Stimulated activated CD4-positive, alpha-beta T cell treated with anti-CD3 and anti-CD28 coated beads, Interleukin-4, amount 100 ng/mL, for 48 hours (primary cell): ENCODE measurements around the gene SLC66A2.

Experiments
- DNase-seq, 2 donors: peaks; one replicate each; pipeline ENCODE4 v3.0.0-alpha.2; 2020; ENCODE audit warnings: low read depth in 2 of 2

Gene SLC66A2

DNA sequence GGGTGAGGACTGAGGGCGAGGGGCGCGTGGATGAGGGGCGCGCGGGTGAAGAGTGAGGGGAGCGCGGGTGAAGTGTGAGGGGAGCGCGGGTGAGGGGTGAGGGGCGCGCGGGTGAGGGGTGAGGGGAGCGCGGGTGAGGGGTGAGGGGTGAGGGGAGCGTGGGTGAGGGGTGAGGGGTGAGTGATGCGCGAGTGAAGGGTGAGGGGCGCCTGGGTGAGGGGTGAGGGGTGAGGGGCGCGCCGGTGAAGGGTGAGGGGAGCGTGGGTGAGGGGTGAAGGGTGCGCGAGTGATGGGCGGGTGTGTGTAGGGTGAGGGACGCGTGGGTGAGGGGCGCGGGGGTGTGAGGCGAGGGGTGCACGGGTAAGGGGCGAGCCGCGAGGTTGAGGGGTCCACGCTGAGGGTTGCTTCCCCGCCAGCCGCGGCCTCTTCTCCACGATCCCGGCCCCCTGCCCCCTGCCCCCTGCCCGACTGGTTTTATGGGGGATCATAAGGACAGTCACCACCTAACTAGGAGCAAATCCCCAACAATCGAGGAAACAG is 1.1 kb upstream of the SLC66A2 start:
- DNase-seq, result no peak

DNA sequence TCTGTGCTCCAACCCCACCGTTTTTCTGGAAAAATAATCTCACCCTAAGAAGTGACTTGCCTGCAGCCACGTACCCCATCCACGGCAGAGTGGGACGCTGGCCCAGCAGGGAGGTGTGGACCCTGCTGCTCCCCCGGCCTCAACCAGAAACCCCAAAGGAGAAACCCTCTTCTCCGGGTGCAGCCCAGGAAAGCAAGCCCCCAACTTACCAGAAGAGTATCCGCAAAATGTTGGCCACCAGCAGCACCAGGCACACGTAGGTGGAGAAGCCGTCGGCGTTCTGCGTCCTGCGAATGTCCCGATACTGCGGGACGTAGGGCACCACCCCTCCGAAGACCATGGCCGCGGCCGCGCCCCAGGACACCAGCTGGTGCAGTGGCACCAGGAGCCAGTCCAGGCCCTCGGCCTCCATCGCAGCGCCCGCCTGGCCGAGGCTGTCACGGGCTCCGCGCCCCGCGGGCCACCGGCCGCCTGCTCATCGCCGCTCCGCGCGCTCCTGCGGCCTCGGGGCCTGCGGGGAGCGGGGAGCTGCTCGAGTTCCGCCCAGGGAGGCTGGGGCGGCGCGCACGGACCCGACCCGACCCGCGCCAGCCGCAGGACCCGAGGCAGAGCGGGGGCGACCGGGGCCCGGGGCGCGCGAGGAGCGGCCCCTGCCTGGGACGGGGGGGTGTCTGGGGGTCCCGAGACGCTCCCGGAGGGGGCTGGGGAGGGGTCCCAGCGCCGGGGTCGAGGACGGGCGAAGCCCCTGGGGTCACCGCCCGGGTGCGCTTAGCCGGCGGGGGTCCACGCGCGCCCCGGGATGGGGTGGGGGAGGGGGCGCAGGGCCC is 725 bp downstream of the SLC66A2 start:
- no peak for DNase-seq

DNA sequence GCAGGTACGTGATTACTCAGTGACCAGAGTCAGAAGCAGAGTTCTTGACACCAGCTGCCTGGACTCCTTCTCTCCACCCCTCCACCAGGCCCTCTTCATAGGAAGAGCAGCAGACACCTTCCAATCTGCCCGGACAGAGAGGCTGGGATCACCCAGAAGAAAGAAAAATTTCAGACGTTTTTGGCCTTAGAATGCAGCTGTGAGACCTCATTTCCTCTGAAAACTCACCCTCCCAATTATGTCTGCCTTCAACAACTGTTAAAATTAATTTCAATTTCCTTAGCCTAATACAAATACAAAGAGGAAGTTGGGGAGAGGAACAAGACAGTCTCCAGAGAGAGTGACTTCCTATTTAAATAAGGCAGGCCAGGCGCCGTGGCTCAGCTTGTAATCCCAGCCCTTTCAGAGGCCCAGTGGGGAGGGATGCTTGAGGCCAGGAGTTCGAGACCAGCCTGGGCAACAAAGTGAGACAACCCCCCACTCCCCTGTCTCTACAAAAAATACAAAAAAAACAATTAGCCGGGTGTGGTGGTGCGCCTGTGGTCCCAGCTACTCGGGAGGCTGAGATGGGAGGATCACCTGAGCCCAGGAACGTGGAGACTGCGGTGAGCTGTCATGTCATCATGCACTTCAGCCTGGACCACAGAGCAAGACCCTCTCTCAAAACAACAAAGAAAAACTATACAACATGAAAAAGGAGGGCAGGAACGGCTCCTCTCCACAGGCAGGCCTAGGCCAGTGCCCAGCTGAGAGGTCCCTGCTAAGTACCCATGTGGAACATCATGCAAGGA is 1.6 kb downstream of the SLC66A2 start:
- DNase-seq, result no peak

DNA sequence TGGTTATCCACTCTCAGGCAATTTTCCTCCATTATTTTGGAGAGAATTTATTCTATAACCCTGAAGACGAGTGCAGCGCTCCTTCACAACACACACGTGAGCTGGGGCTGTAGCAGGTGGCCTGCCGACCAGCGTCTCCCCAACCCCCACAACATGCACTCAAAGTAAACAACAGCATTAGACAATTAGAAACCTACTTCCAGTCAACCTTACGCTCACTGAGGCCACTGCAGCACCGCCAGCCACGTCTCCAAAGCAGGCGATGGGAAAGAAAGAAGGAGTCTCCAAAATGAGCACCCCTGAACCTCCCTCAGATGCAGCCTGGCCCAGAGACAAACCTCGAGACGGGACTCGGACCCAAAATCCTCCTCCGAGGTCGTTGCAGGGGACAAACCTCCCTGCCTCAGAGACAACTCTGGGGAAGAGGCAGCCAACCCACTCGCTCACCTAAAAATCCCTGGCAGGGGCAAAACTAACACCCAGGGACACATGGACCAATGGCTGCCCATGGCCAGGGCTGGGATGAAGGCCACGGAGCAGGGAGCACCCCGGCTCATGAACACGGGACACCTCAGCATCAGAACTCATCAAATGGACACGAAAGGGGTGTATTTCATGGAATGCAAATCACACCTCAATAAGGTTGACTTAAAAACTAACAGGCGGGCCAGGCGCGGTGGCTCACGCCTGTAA is 2.6 kb downstream of the SLC66A2 start:
- DNase-seq, result no peak

DNA sequence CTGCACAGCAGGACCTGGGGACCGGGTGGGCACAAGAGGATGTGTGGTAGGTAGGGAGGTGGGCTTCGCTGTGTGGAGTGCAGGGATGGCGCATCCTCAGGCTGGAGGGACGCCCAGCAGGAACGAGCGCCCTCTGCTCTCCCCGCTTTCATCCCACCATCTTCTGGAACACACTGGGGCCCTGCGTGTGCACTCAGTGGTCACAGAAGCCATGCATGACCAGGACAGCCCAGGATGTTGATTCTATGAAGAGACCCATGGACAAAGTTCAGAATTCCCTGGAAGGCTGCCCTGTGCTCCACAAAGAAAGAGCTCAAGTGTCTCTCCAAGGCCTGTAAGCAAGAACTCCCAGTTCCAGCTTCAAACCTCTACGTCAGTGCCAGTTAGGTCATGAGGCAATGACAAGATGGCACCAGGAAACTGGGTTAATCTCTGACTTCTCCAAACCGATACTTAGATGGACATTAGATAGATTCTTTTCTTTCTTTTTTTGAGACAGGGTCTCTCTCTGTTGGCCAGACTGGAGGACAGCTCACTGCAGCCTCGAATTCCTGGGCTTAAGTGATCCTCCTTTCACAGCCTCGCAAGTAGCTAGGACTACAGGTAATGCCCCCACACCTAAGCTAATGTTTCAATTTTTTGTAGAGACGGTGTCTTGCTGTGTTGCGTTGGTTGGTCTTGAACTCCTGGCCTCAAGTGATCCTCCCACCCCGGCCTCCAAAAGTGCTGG is 3.4 kb downstream of the SLC66A2 start:
- no peak for DNase-seq

DNA sequence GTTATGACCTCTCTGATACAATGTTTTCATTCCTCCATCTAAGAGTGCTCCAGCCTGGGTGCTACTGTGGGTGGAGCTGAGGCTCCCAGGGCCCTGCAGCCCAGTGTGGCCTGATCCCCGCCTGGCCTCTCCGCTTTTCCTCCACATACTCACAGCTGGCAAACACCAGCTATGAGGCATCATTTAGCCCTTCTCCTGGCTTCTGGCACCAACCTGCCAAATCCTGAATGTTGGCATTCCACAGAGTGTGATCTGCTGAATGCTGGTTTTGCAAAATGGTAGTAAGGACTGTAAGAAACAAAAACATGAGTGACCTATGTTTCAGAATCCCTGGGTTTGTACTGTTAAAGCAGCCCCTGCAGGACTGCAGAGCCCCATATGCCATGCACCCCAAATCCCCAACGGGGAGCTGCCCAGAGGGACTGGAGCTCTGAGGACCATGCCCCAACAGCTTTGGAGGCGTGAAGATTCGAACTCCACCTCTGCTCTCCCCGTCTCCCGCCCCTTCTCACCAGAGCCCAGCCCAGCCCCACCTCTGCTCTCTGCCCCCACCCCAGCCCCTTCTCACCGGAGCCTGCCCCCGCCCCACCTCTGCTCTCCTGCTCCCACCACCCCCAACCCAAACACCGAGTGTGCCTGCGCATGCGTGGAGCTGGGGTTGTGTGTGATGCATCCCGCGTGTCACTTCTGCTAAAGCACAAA is 4.2 kb downstream of the SLC66A2 start:
- no peak for DNase-seq

DNA sequence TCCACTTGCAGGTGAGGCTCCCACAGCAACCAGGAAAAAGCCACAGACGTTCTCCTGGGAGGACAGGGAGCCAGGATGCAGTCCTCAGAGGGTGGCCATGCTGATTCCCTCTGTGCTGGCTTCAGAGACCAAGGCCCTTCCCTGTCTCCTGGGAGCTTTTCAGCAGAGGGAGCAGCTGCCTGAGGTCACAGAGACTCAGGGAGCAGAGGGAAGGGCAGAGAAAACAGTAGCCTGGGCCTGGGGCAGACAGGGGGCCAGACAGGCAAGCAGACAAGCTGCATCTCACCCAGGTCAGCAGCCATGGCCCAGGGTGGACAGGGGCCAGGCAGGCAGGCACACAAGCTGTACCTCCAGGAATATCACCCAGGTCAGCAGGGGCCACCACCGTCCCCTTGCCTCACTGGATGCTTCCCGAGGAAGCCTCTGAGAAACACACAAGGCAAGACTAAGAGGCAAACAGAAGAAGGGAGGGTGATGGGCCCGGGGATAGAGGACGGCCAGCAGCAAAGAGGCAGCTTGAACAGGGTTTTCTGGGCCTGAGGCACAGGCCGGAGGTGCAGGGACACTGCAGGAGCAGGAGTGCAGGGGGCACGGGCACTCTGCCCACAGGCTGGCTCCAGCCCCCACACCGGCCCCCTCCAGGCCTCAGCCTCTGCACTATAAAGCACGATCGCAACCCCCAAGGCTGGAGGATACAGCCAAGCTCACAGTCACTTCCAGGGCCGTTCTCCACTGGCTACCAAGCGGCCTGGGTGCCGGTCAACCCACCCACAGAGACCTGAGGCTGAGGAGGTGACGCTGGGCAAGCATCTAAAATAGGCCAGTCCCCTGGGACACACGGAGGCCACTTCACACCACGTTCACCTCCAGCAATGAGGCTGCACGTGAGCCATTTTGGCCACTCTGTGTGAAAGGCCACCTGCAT is 6.1 kb downstream of the SLC66A2 start:
- DNase-seq, result no peak

DNA sequence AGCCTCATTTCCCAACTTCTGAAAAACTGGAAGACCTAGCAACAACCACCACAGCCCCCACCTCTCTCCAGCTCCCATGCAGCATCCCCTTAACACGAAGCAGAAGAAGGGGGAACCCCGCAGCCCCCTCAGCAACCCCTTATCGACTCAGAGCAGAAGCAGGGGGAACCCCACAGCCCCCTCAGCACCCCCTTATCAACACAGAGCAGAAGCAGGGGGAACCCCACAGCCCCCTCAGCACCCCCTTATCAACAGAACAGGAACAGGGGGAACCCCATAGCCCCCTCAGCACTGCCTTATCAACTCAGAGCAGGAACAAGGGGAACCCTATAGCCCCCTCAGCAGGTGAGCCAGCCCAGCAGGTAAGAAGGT is 6.7 kb downstream of the SLC66A2 start:
- DNase-seq, result no peak

DNA sequence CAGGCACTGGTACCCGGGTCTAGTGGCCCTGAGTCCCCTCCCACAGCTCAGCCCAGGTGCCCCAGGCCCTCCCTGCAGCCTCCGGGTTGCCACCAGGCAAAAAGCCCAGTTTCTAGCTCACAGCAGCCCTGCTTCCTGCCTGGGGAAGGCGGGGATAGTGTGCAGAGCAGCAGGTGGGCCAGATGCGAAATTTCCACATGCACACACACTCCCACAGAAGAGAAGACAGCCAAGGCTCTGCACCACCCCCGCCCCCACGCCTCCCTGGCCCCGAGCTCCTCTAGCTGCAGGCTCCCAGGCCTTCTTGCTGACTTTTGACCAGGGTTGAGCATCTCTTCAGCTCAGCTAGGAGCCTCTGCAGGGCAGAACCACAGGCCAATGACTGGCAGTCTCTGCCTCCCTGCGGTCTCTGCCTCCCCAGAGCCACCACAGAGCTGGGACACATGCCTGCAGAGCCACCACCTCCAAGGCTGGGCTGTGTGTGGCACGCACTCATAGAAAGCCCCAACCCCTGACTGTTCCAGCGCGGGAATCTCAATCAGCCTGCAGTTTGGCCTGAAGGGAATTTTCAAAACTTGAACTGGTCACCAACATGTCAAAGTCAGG is 7.2 kb downstream of the SLC66A2 start:
- no peak for DNase-seq

DNA sequence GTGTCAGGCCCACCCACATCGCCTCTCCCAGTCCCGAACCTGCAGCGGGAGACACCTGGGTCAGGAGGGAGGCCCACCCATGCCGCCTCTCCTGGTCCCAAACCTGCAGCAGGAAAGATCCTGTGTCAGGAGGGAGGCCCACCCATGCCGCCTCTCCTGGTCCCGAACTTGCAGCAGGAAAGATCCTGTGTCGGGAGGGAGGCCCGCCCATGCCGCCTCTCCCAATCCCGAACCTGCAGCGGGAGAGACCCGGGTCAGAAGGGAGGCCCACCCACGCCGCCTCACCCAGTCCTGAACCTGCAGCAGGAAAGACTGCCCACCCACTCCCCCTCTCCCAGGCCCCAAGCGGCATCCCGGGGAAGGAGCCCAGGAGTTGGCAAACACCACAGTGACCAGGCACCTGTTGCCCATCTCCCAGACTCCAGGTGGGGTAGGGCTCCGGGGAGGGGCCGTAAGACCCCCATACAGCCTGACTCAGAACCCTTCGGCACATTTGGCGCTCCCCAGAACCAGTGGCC is 7.8 kb downstream of the SLC66A2 start:
- no peak for DNase-seq

DNA sequence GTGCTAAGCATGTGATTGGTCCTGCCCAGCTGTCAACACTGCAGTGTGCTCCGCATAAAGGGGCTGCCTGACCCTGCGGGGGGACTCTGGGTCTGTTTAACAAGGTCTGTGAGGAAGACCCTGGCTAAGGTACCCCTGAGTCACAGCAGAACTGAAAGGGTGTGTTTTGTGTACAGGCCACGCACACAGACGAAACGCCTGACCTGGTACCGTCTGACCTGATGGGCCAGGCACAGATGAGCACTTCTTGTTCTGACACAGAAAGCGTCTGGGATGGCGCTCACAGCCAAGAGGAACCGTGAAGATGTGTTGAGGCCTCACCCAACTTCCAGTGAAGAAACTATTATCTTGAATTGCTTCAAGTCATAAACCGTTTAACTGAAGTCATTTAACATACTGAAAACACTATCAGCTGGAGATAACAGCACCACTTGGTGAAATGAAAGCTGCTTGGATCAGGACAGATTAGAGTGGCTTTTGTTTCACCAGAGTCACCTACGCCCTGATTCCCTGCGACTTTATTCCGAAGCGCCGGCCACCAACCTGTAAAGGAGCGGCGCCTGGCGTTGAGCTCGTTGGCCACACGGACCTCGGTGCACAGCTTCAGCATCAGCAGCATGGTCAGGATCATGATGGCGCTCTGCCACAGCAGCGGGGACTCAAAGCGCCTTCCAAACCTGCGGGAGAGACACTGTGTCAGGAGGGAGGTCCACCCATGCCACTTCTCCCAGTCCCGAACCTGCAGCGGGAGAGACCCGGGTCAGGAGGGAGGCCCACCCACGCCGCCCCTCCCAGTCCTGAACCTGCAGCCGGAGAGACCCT is 8.5 kb downstream of the SLC66A2 start:
- no peak for DNase-seq

DNA sequence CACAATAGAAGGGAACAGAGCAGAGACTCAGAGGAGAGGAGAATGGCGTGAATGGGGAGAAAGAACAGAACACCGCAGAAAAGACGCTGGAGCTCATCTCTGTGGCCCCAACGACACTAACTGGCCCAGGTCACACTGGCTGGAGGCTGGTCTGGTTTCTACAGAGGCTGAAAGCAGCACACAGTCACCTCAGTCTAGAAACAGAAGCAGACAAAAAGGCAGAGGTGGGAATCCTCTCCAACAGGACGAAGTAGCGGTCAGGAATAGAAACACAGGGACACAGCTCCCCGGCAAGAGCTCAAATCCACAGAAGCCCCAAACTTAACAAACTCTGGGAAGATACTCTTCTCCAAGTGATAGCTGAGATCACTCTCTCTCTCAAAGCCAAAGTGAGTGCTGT is 9.2 kb downstream of the SLC66A2 start:
- DNase-seq, result no peak

DNA sequence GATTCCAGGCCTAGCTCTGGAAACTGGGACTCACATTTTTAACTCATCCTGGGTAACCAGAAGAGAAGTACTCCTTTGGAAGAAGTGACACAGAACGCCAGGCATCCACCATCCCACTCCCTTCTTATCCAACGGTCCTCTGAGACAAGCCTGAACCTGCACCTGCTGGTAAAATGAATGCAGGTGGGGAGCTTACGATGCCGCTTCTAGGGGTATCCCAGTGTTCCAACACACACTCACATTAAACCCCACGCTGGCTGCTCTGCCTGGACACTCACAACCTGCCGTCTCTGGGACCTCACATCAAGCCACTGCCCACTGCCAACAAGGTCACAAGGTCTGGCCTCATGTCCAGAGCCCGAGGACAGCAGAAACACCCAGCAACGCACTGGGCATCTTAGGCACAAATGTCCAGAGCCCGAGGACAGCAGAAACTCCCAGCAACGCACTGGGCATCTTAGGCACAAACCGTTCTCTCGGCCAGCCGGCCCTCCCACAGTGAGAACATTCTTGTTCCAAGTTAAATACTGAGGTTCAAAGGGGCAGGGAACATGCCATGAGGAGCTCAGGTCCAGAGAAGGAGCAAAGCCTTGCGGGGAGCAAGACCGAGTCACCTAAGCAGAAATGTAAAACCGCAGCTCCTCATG is 9.9 kb downstream of the SLC66A2 start:
- DNase-seq, result no peak

DNA sequence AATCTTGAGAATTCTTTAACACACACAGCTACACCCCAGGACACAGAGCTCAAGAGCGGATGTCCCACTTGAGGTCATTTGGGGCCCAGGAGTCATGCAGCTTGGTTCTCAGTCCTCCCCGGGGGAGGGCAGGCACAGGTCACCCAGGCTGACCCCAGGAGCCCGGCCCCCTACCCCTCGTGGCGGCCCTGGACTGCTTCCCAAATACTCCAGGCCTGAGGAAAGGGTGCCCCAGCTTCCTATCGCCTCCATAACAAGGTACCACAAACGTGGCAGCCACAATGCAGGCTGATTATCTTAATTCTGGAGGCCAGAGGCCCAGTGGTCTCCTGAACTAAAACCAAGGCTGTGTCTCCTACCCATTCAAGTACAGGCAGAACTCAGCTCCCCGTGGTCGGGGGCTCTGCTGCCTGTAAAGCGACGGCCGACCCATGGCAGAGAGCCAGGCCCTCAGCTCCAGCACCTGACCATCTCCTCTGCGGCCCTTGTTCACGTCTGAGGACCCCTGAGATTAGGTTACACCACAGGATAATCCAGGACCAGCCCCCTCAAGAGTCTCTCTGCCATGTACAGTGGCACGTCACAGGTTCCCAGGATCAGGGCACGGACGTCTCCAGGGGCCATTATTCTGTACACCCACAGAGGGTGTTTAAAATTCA is 10.5 kb downstream of the SLC66A2 start:
- DNase-seq, result no peak

DNA sequence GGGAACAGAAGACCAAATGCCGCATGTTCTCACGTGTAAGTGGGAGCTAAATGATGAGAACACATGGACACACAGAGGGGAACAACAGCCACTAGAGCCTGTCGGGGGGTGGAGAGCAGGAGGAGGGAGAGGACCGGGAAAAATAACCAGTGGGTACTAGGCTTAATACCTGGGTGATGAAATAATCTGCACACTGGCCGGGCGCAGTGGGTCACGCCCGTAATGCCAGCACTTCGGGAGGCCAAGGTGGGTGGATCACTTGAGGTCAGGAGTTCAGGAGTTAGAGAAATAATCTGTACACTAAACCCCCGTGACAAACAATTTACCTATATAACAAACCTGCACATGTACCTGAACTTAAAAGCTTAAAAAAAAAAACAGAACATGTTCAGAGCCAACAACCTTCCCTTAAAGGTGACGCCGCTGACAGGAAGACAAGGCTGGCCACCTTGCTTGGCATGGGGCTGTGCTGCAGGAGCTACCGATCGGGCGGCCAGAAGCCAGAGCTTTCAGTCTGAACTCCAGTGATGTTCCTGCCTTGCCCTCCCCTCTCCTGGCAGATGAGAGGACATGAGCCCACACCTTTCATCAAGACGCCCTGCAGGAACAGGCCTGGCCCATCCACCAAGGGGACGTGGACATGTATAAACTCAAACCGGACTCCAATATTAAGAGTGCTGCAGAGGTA is 11.2 kb downstream of the SLC66A2 start:
- DNase-seq, result no peak

DNA sequence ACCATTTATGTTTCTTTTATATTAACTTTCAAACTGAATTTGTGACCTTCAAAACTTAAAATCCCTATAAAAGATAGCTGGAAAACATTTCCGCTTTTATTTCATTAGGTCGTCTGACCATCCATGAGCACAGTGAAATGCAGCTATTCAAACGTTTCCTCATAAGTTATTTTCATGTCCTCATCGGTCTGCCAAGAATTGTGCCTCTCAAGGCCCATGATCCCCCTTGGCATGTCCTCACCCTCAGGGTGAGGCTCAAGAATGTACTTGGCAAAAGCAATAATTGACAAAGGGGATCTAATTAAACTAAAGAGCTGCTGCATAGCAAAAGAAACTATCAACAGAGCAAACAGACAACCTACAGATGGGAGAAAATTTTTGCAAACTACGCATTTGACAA is 12.4 kb downstream of the SLC66A2 start:
- no peak for DNase-seq

DNA sequence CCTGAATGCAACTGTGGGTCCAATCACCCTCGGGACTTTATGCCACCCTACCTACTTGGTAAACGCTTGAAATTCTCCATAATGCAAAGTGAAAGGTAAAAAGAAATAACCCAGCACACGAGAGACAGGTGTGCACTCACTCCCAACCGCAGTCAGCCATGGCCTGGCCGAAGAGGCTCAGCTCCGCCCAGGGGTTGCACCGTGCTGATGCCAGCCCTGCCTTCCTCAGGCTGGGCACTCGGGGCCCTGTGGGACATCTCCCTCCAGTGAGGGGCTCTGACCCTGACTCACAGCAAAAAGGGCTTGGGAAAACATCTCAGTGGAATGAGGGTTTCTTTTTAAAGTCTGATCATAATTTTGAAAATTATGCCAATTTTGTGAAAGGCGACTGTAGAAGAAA is 13.3 kb downstream of the SLC66A2 start:
- DNase-seq, result no peak
